GM21390 (cell line): ENCODE results near the gene DUS4L.

ENCODE experiments used
- ATAC-seq: cut with Tn5 transposase; IDR thresholded peaks from one replicate; pipeline ENCODE4 v1.9.1; 2021; ENCODE audit not compliant: unreplicated experiment

The DUS4L gene

GRCh38 chr7:107613439-107613838 is 49.7 kb downstream of the DUS4L start:
- no peak for ATAC-seq

GRCh38 chr7:107613948-107614347 is 50.2 kb downstream of the DUS4L start:
- no peak for ATAC-seq

GRCh38 chr7:107614425-107614824 is 50.7 kb downstream of the DUS4L start:
- no peak for ATAC-seq

GRCh38 chr7:107615910-107616680 is 52.3 kb downstream of the DUS4L start:
- ATAC-seq, result no peak

- no peak for ATAC-seq
Measured at GRCh38 chr7:107622429-107622828, 58.7 kb downstream of the DUS4L start.

GRCh38 chr7:107622894-107623293 is 59.1 kb downstream of the DUS4L start:
- no peak for ATAC-seq

GRCh38 chr7:107627002-107627401 is 63.2 kb downstream of the DUS4L start:
- no peak for ATAC-seq
